ENCODE data around the gene MEF2C. TPM values are rescaled to one million over a fixed set of nuclear protein-coding genes. Genes with fewer than 3 reads are reported as not detected.

The MEF2C gene
- total and polyA plus RNA-seq, 4 donors, result 2.8 to 15.9 (median 10.1) TPM

DNA sequence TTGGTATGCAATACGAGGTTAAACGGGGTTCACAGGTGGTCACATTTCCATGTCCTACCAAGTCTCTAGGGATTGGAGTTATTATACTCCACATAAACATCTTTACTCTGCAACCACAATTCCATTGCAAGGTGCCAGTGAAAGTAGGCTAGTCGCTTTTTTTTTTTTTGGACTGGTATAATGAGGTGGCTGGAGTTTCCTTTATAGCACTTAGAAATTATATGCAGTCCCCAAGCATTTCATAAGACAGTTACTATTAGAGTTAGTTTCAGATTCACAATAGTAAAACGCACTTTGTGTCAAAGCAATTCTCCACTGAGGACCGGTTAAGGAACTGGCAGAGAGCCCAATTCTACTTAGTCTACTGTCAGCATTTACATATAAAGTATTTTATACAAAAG is 1.4 kb downstream of the MEF2C start:
- TF ChIP-seq HNF4G (IDR thresholded peaks at IDR 0.05) (no peak), FOXA2 (IDR thresholded peaks at IDR 0.05) (no peak), EGR1 (IDR thresholded peaks at IDR 0.05; ENCODE audit: low read depth in 2 of 2) (no peak), RXRA (IDR thresholded peaks at IDR 0.05) (no peak), HNF4A (conservative IDR thresholded peaks at IDR 0.05) (no peak), GABPA (IDR thresholded peaks at IDR 0.05 in 1 of 2, conservative IDR thresholded peaks at IDR 0.05 in 1 of 2) (no peak), ZBTB33 (IDR thresholded peaks at IDR 0.05) (no peak), JUND (IDR thresholded peaks at IDR 0.05) (no peak), NR2F2 (IDR thresholded peaks at IDR 0.05) (no peak)
- TF ChIP-seq, protein P1, sequence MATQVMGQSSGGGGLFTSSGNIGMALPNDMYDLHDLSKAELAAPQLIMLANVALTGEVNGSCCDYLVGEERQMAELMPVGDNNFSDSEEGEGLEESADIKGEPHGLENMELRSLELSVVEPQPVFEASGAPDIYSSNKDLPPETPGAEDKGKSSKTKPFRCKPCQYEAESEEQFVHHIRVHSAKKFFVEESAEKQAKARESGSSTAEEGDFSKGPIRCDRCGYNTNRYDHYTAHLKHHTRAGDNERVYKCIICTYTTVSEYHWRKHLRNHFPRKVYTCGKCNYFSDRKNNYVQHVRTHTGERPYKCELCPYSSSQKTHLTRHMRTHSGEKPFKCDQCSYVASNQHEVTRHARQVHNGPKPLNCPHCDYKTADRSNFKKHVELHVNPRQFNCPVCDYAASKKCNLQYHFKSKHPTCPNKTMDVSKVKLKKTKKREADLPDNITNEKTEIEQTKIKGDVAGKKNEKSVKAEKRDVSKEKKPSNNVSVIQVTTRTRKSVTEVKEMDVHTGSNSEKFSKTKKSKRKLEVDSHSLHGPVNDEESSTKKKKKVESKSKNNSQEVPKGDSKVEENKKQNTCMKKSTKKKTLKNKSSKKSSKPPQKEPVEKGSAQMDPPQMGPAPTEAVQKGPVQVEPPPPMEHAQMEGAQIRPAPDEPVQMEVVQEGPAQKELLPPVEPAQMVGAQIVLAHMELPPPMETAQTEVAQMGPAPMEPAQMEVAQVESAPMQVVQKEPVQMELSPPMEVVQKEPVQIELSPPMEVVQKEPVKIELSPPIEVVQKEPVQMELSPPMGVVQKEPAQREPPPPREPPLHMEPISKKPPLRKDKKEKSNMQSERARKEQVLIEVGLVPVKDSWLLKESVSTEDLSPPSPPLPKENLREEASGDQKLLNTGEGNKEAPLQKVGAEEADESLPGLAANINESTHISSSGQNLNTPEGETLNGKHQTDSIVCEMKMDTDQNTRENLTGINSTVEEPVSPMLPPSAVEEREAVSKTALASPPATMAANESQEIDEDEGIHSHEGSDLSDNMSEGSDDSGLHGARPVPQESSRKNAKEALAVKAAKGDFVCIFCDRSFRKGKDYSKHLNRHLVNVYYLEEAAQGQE (IDR thresholded peaks at IDR 0.05), result no peak
- TF ChIP-seq, protein P2, sequence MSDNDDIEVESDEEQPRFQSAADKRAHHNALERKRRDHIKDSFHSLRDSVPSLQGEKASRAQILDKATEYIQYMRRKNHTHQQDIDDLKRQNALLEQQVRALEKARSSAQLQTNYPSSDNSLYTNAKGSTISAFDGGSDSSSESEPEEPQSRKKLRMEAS (IDR thresholded peaks at IDR 0.05), result no peak
- H3K36me3 ChIP-seq (ENCODE audit: control insufficient read depth in 4 of 4, insufficient read depth in 3 of 4, low read depth in 1 of 4, low read length in 3 of 4), result no peaks in the 10 kb centered on the region
- no peak for DNase-seq (ENCODE audit: low spot score)
- H3K9me3 ChIP-seq (ENCODE audit: control insufficient read depth in 4 of 4, low read length in 3 of 4), result no peaks in the 10 kb centered on the region
- H3K9ac ChIP-seq (ENCODE audit: low read depth in 1 of 2, low read length in 2 of 2), result peak overlapping the region in 1 of 2 donors; percentile 80
- peaks cover 1 to 19% (median 12%) of the 10 kb centered on the region in 4 donors for H3K4me1 ChIP-seq (ENCODE audit: control insufficient read depth in 4 of 4, insufficient read depth in 4 of 4, low read length in 3 of 4)
- H3K27ac ChIP-seq (ENCODE audit: low read depth in 1 of 2, low read length in 2 of 2), result no peak overlapping the region
- 48% methylated on average over 5 of the region's 5 CpGs for WGBS
- H3K4me3 ChIP-seq (ENCODE audit: low read depth in 1 of 3, low read length in 3 of 3), result peak overlapping the region in 1 of 3 donors; percentile 51
- peaks cover 0 to 10% (median 0%) of the 10 kb centered on the region in 4 donors for H3K27me3 ChIP-seq (ENCODE audit: control insufficient read depth in 4 of 4, insufficient read depth in 4 of 4, low read length in 3 of 4)

DNA sequence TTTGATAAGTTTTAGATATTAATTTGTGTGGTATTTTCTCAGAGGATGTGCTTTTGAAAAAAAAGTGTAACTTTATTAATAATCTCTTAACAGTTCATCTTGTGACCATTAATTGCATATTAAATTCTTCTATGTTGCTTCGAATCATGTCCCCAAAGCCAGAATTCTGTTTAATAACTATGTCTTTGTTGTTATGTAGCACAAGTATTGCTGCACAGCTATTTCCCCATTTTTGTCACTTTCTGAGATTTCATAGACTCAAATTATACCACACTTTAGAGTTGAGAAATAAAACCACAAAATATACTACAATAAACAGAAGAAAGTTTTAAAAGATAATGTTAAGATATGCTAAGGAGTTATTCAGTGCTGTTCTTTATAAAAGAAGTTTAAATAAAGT is 2.8 kb downstream of the MEF2C start:
- TF ChIP-seq, protein P2 (IDR thresholded peaks at IDR 0.05), result no peak
- no peak for TF ChIP-seq ZBTB33 (IDR thresholded peaks at IDR 0.05)
- no peak for TF ChIP-seq HNF4G (IDR thresholded peaks at IDR 0.05)
- TF ChIP-seq, protein P3, sequence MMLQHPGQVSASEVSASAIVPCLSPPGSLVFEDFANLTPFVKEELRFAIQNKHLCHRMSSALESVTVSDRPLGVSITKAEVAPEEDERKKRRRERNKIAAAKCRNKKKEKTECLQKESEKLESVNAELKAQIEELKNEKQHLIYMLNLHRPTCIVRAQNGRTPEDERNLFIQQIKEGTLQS (IDR thresholded peaks at IDR 0.05), result no peak
- no peak for TF ChIP-seq HNF4A (conservative IDR thresholded peaks at IDR 0.05)
- no peak for TF ChIP-seq JUND (IDR thresholded peaks at IDR 0.05)
- TF ChIP-seq SP1 (IDR thresholded peaks at IDR 0.05), result no peak
- TF ChIP-seq TAF1 (conservative IDR thresholded peaks at IDR 0.05), result no peak
- no peak for TF ChIP-seq YY1 (IDR thresholded peaks at IDR 0.05)
- no peak for TF ChIP-seq FOXA1 (IDR thresholded peaks at IDR 0.05)
- no peak for TF ChIP-seq RXRA (IDR thresholded peaks at IDR 0.05)
- no peaks in the 10 kb centered on the region for H3K9me3 ChIP-seq (ENCODE audit: control insufficient read depth in 4 of 4, low read length in 3 of 4)
- peak overlapping the region in 1 of 2 donors; percentile 10 for H3K9ac ChIP-seq (ENCODE audit: low read depth in 1 of 2, low read length in 2 of 2)
- peaks cover 0 to 10% (median 0%) of the 10 kb centered on the region in 4 donors for H3K27me3 ChIP-seq (ENCODE audit: control insufficient read depth in 4 of 4, insufficient read depth in 4 of 4, low read length in 3 of 4)
- DNase-seq (ENCODE audit: low spot score), result no peak
- 64% methylated on average over 1 of the region's 1 CpG for WGBS
- H3K4me1 ChIP-seq (ENCODE audit: control insufficient read depth in 4 of 4, insufficient read depth in 4 of 4, low read length in 3 of 4), result peaks cover 1 to 19% (median 12%) of the 10 kb centered on the region in 4 donors
- no peak overlapping the region for H3K27ac ChIP-seq (ENCODE audit: low read depth in 1 of 2, low read length in 2 of 2)
- H3K36me3 ChIP-seq (ENCODE audit: control insufficient read depth in 4 of 4, insufficient read depth in 3 of 4, low read depth in 1 of 4, low read length in 3 of 4), result no peaks in the 10 kb centered on the region
- no peak overlapping the region for H3K4me3 ChIP-seq (ENCODE audit: low read depth in 1 of 3, low read length in 3 of 3)
